Neural cell (in vitro differentiated cells): ENCODE results near the gene FRMD1. TPM values are rescaled to one million over a fixed set of nuclear protein-coding genes. Genes with fewer than 3 reads are reported as not detected.

Experiments
- H2AFZ ChIP-seq: fragments of 200-600, 300-800 bp; sonication (generic), shearing (Covaris generic); 2 replicates; pipeline ENCODE4 v1.6.0; 2014; ENCODE audit warnings: low read depth, mild to moderate bottlenecking, antibody characterized with exemption, low read length, moderate library complexity
- H3F3A ChIP-seq: fragments of 200-600 bp; shearing (Covaris generic); 2 replicates; pipeline ENCODE4 v1.6.1; 2016; ENCODE audit warnings: mild to moderate bottlenecking, moderate library complexity, mixed read lengths, antibody characterized with exemption, low read length; ENCODE audit not compliant: insufficient read depth, poor library complexity, severe bottlenecking
- H3K27ac ChIP-seq: fragments of 200-600, 300-800 bp; sonication (generic), shearing (Covaris generic); 2 replicates; pipeline ENCODE4 v1.5.1; 2014; ENCODE audit warnings: mild to moderate bottlenecking, low read length, moderate library complexity
- H3K27me3 ChIP-seq: fragments of 300-800, 200-600 bp; sonication (generic), shearing (Covaris generic); 2 replicates; pipeline ENCODE4 v1.6.0; 2014; ENCODE audit warnings: mild to moderate bottlenecking, low read depth, low read length, moderate library complexity; ENCODE audit not compliant: insufficient read depth
- H3K36me3 ChIP-seq: fragments of 300-800, 200-600 bp; sonication (generic), shearing (Covaris generic); 2 replicates; pipeline ENCODE4 v1.5.1; 2014; ENCODE audit warnings: mild to moderate bottlenecking, antibody characterized with exemption, low read length, moderate library complexity; ENCODE audit not compliant: insufficient read depth
- H3K4me2 ChIP-seq: fragments of 300-800, 200-600 bp; sonication (generic), shearing (Covaris generic); 2 replicates; pipeline ENCODE4 v1.6.0; 2014; ENCODE audit warnings: mild to moderate bottlenecking, low read length
- H3K4me3 ChIP-seq: fragments of 300-800, 200-600 bp; sonication (generic), shearing (Covaris generic); 2 replicates; pipeline ENCODE4 v1.5.1; 2014; ENCODE audit warnings: mild to moderate bottlenecking, low read length, moderate library complexity
- H3K79me2 ChIP-seq: fragments of 200-600 bp; shearing (Covaris generic); replicated peaks from 2 replicates; pipeline ENCODE4 v1.6.0; 2014; ENCODE audit warnings: mild to moderate bottlenecking, low read length, moderate library complexity; ENCODE audit not compliant: insufficient read depth
- H3K9ac ChIP-seq: fragments of 300-800, 200-600 bp; sonication (generic), shearing (Covaris generic); 2 replicates; pipeline ENCODE4 v1.6.1; 2016; ENCODE audit warnings: mild to moderate bottlenecking, low read length, mixed read lengths
- H3K9me2 ChIP-seq: fragments of 200-600 bp; shearing (Covaris generic); 2 replicates; pipeline ENCODE4 v1.6.1; 2016; ENCODE audit warnings: mild to moderate bottlenecking, low read length, mixed read lengths; ENCODE audit not compliant: insufficient read depth
- H3K9me3 ChIP-seq: fragments of 200-600, 300-800 bp; sonication (generic), shearing (Covaris generic); 2 replicates; pipeline ENCODE4 v1.6.1; 2016; ENCODE audit warnings: mild to moderate bottlenecking, mixed run types, low read length, moderate library complexity, mixed read lengths
- H4K20me1 ChIP-seq: fragments of 200-600 bp; shearing (Covaris generic); 2 replicates; pipeline ENCODE4 v1.6.1; 2016; ENCODE audit warnings: mild to moderate bottlenecking, mixed run types; ENCODE audit not compliant: insufficient read depth
- CTCF ChIP-seq: fragments of 450-650 bp; IDR thresholded peaks from 2 replicates; pipeline ENCODE4 v1.5.1; 2014; ENCODE audit warnings: antibody characterized with exemption, mild to moderate bottlenecking, moderate library complexity; ENCODE audit not compliant: poor library complexity, severe bottlenecking
- EP300 ChIP-seq: fragments of 450-650 bp; conservative IDR thresholded peaks from 2 replicates; pipeline ENCODE4 v1.6.1; 2014; ENCODE audit warnings: antibody characterized with exemption, mild to moderate bottlenecking, moderate library complexity; ENCODE audit not compliant: poor library complexity, severe bottlenecking
- EZH2 ChIP-seq: fragments of 200-600, 300-800 bp; shearing (Covaris generic), sonication (generic); IDR thresholded peaks from 2 replicates; pipeline ENCODE4 v1.6.1; 2014; ENCODE audit warnings: antibody characterized with exemption, low read length, borderline replicate concordance, mild to moderate bottlenecking; ENCODE audit not compliant: insufficient read depth, poor library complexity, severe bottlenecking
- MXI1 ChIP-seq: fragments of 450-650 bp; conservative IDR thresholded peaks from 2 replicates; pipeline ENCODE4 v1.6.1; 2014; ENCODE audit warnings: antibody characterized with exemption, mild to moderate bottlenecking; ENCODE audit not compliant: poor library complexity, severe bottlenecking
- POLR2AphosphoS5 ChIP-seq: IDR thresholded peaks from 2 replicates; pipeline ENCODE4 v1.6.1; 2012
- RAD21 ChIP-seq: fragments of 450-650 bp; conservative IDR thresholded peaks from 2 replicates; pipeline ENCODE4 v1.6.1; 2014; ENCODE audit warnings: antibody characterized with exemption, mild to moderate bottlenecking, moderate library complexity
- SMC3 ChIP-seq: fragments of 450-650 bp; conservative IDR thresholded peaks from 2 replicates; pipeline ENCODE4 v1.6.1; 2014; ENCODE audit warnings: antibody characterized with exemption, mild to moderate bottlenecking, moderate library complexity; ENCODE audit not compliant: poor library complexity
- polyA plus RNA-seq: library from polyadenylated mRNA; depleted of rRNA; stranded (reverse); fragments of >200 nt; gene quantifications from 2 replicates; pipeline ENCODE4 v1.2.3, GENCODE V29; 2014

FRMD1 gene
- polyA plus RNA-seq, 1 donor from 2014 or later, result not detected

DNA sequence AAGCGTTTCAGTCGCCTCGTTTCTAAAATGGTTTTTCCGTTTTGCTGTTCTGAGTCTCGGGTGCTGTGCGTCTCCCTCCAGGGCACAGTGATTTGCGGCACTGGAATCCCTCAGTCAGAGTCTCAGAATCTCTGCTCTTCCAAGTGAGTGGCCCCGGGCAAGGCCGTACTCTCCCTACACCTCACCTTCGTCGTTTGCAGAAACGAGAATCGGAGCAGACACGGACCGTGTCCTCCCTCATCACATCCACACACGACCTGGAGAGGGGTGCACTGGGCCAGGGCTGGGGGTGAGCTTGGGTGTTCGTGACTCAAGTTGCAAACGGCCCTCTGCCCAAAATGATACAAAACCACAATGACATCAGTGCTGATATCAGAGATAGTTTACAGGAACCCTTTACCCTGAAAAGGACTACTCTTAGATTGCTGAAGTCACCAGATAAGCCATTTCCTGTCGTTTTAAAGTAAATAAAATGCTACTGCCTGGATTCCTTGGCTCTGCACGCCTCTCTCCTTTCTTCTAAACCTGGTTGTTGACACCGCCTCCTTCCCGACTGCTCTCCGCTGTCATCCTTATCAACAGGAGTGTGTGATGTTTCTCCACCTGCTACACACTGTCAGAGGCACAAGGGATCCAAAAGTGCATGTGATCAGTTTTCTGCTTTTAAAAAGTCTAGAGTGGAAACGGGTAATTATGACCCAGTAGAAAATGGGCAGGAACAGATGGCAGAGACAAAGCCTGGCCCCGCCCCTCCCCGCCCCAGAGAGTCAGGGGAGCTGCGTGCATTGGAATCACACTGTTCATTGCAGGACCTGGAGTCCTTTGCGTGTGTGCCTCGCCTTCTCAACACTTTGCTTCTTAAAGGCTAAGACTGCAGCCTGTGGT, 43.1 kb downstream of the FRMD1 start:
- no peaks in the 10 kb centered on the region for H3K27me3 ChIP-seq
- H3K4me2 ChIP-seq, result no peak overlapping the region
- no peaks in the 10 kb centered on the region for H4K20me1 ChIP-seq
- H3K9me2 ChIP-seq, result no peaks in the 10 kb centered on the region
- H3K9ac ChIP-seq, result no peak overlapping the region
- H3K36me3 ChIP-seq, result no peaks in the 10 kb centered on the region
- no peaks in the 10 kb centered on the region for H3F3A ChIP-seq
- peaks cover 12% of the 10 kb centered on the region for H3K9me3 ChIP-seq
- H3K27ac ChIP-seq, result no peak overlapping the region
- TF ChIP-seq CTCF (no peak), SMC3 (no peak), POLR2AphosphoS5 (no peak), EP300 (no peak), EZH2 (no peak), MXI1 (no peak)
- H2AFZ ChIP-seq, result no peak overlapping the region
- H3K4me3 ChIP-seq, result no peak overlapping the region
- H3K79me2 ChIP-seq, result no peaks in the 10 kb centered on the region

DNA sequence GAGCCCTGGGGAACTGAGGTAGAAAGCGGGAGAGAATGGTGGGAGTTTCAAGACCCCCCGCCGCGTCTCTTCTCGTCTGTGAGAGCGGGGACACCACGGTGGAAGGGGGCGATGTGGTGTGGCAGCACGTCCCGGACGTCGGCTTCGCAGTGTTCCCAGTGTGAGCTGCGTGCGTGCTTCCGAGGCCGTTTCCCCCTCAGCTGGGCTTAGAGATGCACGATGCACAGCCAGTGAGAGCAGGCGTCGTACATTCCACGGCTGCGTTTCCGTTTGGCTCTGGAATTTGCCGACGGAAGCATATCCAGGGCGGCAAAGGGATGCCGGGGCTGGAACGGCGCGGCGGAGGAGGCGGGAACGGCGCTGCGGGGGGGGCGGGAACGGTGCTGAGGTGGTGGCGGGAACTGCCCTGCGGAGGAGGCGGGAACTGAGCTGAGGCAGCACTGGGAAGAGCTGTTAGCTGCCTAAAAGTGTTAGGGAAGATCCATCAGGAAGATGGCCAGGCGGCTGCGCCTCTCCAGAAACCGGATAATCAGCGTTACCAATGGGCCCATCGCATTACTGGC, 43.8 kb downstream of the FRMD1 start:
- Histone ChIP-seq H4K20me1 (no peaks in the 10 kb centered on the region), H3K9me2 (no peaks in the 10 kb centered on the region), H3K27me3 (no peaks in the 10 kb centered on the region), H3K9ac (no peak overlapping the region), H3K4me2 (no peak overlapping the region), H3K9me3 (peaks cover 12% of the 10 kb centered on the region), H3K27ac (no peak overlapping the region), H3K79me2 (no peaks in the 10 kb centered on the region), H3K4me3 (no peak overlapping the region), H2AFZ (no peak overlapping the region), H3K36me3 (no peaks in the 10 kb centered on the region), H3F3A (no peaks in the 10 kb centered on the region)
- TF ChIP-seq SMC3 (no peak), POLR2AphosphoS5 (no peak)

DNA sequence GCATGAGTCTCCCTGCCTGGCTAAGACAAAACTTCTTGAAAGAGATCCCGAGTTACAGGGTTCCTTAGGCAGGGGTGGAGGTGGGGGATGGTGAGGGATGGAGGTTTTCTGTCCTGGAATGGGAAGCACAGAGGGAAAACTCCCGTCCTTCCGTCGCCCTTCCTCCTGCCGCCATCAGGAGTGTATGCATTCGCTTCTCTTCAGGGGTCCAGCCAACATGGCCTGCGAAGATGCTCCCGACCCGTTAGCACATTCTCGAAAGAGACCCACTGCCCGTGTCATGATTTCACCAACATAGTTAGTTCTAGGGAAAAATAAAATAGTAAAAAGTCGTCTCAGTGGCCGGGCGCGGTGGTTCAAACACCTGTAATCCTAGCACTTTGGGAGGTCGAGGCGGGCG, 44.5 kb downstream of the FRMD1 start:
- Histone ChIP-seq H3F3A (no peaks in the 10 kb centered on the region), H3K79me2 (no peaks in the 10 kb centered on the region), H2AFZ (no peak overlapping the region), H3K27me3 (no peaks in the 10 kb centered on the region), H3K4me3 (no peak overlapping the region), H3K9ac (no peak overlapping the region), H3K9me2 (no peaks in the 10 kb centered on the region), H3K36me3 (no peaks in the 10 kb centered on the region), H3K4me2 (no peak overlapping the region), H3K9me3 (peaks cover 10% of the 10 kb centered on the region), H3K27ac (no peak overlapping the region), H4K20me1 (no peaks in the 10 kb centered on the region)
- TF ChIP-seq CTCF (no peak), RAD21 (no peak)
